Stimulated activated CD4-positive, alpha-beta T cell treated with anti-CD3 and anti-CD28 coated beads, Interleukin-15, amount 100 ng/mL, for 48 hours (primary cell): Measurements from ENCODE around the gene NACA2.
"Not testable (repeated sequence)": the region's sequence is repeated elsewhere in the genome, so short reads cannot be mapped to it uniquely, and the experiment has no call there.

ENCODE experiments used
- DNase-seq, 2 donors: peaks; one replicate each; pipeline ENCODE4 v3.0.0-alpha.2; 2020; ENCODE audit warnings: low read depth in 2 of 2

NACA2 gene

GRCh38 chr17:61575983-61576382 lies 15.0 kb downstream of the NACA2 start:
- DNase-seq: no peak

- DNase-seq: no peak
Observed at GRCh38 chr17:61575352-61575975, 15.6 kb downstream of the NACA2 start.

- no peak for DNase-seq
Observed at GRCh38 chr17:61574542-61575351, 16.3 kb downstream of the NACA2 start.

GRCh38 chr17:61572547-61572946 lies 18.5 kb downstream of the NACA2 start:
- not testable (repeated sequence) for DNase-seq

DNA sequence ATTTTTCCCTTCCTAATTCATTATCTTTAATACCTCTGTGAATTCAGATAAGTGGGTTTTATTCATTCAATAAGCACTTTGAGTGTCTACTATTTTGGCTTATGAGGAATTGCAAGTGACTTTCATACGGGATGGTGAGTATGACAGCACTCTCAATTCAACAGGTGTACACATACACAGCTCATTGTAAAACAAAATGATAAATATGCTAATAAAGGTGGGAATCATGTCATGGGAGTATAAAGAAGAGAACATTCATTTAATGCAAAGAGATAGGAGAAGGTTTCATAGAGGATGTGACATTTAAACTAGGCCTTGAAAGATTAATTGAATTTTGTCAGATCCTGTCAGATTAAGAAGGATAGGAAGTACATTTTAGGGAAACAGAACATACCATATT lies 19.4 kb downstream of the NACA2 start:
- no peak for DNase-seq

DNA sequence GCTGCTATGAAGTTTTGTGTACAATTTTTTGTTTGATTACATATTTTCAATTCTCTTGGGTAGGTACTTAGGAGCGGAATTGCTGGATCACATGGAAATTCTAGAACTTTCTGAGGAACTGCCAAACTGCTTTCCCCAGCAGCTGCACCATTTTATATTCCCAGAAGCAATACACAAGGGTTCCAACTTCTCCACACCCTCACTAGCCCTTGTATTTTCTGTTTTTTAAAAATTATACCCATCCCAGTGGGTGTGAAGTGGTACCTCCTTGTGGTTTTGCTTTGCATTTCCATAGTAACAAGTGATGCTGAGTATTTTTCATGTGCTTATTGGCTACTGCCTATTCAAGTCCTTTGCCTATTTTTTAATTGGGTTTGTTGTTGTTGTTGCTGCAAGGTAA lies 20.9 kb downstream of the NACA2 start:
- no peak for DNase-seq

GRCh38 chr17:61569525-61569924 lies 21.5 kb downstream of the NACA2 start:
- not testable (repeated sequence) for DNase-seq

DNA sequence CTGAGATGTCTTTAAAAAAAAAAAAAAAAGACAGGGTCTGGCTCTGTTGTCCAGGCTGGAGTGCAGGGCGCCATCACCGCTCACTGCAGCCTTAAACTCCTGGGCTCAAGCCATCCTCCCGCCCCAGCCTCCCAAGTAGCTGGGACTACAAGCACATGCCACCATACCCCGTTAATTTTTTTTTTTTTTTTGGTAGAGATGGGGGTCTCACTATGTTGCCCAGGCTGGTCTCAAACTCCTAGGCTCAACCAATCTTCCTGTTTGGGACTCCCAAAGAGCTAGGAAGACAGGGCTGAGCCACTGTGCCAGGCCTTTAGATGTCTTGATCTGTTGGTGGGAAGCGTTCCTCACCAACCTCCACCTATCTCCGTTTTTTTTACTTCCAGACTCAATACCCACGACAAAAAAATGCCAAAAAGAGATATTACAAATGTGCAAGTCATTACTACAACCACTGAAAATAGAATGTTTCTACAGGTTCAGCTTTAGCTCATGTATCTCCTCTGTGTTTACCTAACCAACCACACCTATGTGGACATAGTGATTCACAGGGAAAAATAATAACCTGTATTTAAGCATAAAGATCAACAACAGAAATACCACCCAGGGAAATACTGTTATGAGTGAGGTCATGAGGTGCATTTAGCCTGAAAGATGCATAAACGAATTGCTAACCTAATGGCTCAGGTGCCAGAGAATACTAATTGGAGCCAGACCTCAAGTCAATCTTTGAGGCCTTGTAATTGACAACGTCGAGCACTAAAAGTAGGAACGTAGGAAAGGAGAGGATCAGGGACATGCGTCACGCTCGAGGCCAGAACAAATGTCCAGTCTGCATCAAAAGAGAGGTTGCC lies 22.6 kb downstream of the NACA2 start:
- DNase-seq: no peak

DNA sequence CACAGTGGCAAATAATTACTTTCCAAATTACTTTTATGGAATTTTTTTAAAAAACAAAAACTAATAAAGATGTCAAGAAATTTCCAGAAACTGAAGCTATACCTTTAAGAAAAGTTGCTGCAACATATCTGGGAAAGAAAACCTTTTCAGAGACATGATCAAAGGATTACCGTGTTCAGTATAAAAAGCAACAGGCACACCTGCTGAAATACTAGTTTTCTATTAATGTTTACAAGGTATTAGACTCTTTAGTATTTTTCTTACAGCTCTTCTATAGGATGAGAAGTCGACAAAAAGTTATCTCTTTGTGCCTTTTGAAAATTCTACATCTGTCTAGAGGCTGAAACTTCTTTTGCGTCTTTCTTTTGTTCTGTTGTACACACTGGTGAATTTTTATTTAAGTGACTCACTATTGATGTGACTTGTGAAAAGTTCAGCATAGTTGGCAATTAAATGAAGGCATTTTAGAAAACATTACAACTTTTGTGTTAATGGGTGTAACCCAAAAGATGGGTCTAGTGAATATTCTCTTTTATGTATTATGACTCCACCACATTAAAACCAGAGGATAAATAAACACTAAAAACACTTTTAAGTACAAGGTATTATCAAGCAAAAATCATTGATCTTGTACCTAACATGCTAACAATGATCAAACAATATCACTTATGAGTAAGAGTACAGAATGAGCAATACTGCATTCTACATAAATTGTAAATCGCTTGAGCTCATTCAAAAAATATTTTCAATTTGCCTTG lies 23.8 kb downstream of the NACA2 start:
- no peak for DNase-seq

GRCh38 chr17:61566448-61566847 lies 24.6 kb downstream of the NACA2 start:
- not testable (repeated sequence) for DNase-seq

- DNase-seq: not testable (repeated sequence)
Observed at GRCh38 chr17:61565850-61566249, 25.2 kb downstream of the NACA2 start.

DNA sequence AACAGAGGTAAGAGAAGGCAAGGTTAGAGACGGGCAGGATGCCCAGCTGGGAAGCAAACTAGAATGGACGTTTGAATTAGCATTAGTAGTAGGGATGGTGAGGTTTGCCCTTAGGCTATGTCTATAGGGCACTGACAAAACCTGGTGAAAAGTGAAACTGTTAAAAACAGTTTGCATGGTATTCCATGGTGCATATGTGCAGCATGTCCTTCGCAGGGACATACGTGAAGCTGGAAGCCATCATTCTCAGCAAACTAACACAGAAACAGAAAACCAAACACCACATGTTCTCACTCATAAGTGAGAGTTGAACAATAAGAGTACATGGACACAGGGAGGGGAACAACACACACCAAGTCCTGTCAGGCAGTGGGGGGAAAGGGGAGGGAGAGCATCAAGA lies 25.8 kb downstream of the NACA2 start:
- no peak for DNase-seq

DNA sequence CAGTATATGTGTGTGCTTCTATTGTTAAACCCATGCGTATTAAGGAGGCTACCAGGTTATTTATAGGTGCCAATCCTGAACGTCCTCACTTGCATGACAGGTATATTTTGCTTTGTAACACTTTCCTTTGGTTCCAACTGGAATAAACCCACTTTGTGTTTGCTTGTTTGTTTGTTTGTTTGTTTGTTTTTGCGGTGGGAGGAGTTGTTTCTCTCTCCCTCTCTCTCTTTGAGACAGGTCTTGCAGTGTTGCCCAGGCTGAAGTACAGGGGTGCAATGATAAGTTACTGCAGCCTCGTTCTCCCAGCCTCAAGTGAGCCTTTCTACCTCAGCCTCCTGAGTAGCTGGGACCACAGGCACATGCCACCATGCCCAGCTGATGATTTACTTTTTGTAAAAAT lies 28.7 kb downstream of the NACA2 start:
- no peak for DNase-seq

GRCh38 chr17:61561354-61561753 lies 29.7 kb downstream of the NACA2 start:
- DNase-seq: no peak

GRCh38 chr17:61560071-61560470 lies 30.9 kb downstream of the NACA2 start:
- no peak for DNase-seq

GRCh38 chr17:61556224-61557188 lies 34.5 kb downstream of the NACA2 start:
- DNase-seq: no peak

DNA sequence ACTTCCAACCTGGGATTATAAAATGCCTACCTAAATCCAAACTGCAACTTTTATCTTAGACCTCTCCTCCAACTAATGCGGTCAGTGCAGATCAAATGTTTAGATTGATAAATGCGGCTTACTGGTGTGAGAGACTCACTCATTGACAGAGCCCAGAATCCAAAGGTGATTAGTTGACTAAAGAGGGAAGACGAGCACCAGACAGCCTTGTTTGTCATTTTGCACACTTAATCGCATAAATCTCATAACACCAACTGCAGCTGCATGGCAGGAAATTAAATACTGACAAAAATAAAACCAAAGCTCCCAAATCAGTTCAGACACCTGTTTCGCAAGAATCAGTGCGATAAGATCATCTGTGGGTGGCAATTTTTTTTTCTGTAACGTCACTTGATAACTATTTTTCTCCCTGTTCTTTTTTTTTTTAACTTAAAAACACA lies 35.9 kb downstream of the NACA2 start:
- DNase-seq: no peak

DNA sequence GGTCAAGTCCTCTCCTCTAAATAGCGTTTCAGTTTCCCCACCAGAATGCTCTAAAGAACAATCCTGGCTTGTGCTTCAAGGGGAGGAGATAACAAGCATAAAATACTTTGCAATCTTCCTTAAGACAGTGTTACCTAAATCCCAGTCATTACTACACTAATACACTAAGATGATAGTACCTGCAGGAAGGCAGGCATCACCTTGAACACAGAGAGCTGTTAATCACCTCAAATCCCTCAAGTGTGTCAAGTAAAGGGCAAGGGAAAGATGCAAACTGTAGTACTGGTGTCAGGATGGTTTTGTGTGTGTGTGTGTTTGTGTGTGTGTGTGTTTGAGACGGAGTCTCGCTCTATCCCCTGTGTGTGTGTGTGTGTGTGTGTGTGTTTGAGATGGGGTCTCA lies 36.8 kb downstream of the NACA2 start:
- DNase-seq: no peak

DNA sequence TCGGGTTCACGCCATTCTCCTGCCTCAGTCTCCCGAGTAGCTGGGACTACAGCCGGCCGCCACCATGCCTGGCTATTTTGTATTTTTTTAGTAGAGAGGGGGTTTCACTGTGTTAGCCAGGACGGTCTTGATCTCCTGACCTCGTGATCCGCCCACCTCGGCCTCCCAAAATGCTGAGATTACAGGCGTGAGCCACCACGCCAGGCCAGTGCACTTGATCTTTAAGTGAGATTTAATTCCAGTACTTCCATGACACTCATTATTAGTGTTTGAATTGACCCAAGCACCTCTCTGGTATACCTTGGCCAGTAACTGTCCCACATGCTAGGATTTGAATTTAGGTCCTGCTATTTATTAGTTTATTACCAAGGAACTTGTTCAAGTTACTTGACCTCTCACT lies 38.5 kb downstream of the NACA2 start:
- not testable (repeated sequence) for DNase-seq

GRCh38 chr17:61551255-61551742 lies 39.7 kb downstream of the NACA2 start:
- no peak for DNase-seq
